Right lung (tissue), 5 donors: ENCODE results near the gene RYR2. TPM values are rescaled to one million over a fixed set of nuclear protein-coding genes. Genes with fewer than 3 reads are reported as not detected.
A peak's percentile ranks its signal among the peaks of the same experiment; 100 is the strongest.

Experiments used
- DNase-seq, 2 donors: peaks; one replicate each; pipeline ENCODE4 v3.0.0-alpha.2; 2013
- polyA plus RNA-seq, 5 donors: library from polyadenylated mRNA; unstranded; fragments of 120-200 nt; gene quantifications; one replicate each; pipeline versions ENCODE4 v1.2.1 to v1.2.3, GENCODE V29; 2013; ENCODE audit warnings: inconsistent platforms in 1 of 5, low replicate concordance in 1 of 5; ENCODE audit not compliant: insufficient read length in 5 of 5, insufficient read depth in 1 of 5

The RYR2 gene
- polyA plus RNA-seq, 5 donors = 4.2 to 9.7 (median 7.9) TPM

GRCh38 chr1:237031480-237031879, 10.5 kb upstream of the RYR2 start:
- DNase-seq = no peak

- DNase-seq = no peak
These were observed 10.0 kb upstream of the RYR2 start for GRCh38 chr1:237032029-237032428.

GRCh38 chr1:237033061-237033460, 8.9 kb upstream of the RYR2 start:
- no peak for DNase-seq

GRCh38 chr1:237033804-237034203, 8.2 kb upstream of the RYR2 start:
- no peak for DNase-seq

- DNase-seq = no peak
These were observed 6.2 kb upstream of the RYR2 start for GRCh38 chr1:237035759-237036158.

GRCh38 chr1:237038211-237038610, 3.8 kb upstream of the RYR2 start:
- DNase-seq = no peak

GRCh38 chr1:237040823-237041222, 1.2 kb upstream of the RYR2 start:
- no peak for DNase-seq

GRCh38 chr1:237041461-237041794, 556 bp upstream of the RYR2 start:
- DNase-seq = no peak

GRCh38 chr1:237042526-237042891, 525 bp downstream of the RYR2 start:
- no peak for DNase-seq

- peak in 1 of 2 donors; percentile 18 for DNase-seq
These were observed 1.1 kb downstream of the RYR2 start for GRCh38 chr1:237042892-237043576.

- no peak for DNase-seq
These were observed 2.1 kb downstream of the RYR2 start for GRCh38 chr1:237043846-237044636.

GRCh38 chr1:237045278-237046016, 3.5 kb downstream of the RYR2 start:
- no peak for DNase-seq

- no peak for DNase-seq
These were observed 6.8 kb downstream of the RYR2 start for GRCh38 chr1:237048803-237049202.

- no peak for DNase-seq
These were observed 8.2 kb downstream of the RYR2 start for GRCh38 chr1:237050185-237050584.

GRCh38 chr1:237050915-237051314, 8.9 kb downstream of the RYR2 start:
- DNase-seq = no peak

GRCh38 chr1:237054313-237054712, 12.3 kb downstream of the RYR2 start:
- no peak for DNase-seq

GRCh38 chr1:237058470-237058869, 16.5 kb downstream of the RYR2 start:
- no peak for DNase-seq

- peak in 1 of 2 donors; percentile 5 for DNase-seq
These were observed 17.3 kb downstream of the RYR2 start for GRCh38 chr1:237059244-237059643.

- DNase-seq = no peak
These were observed 21.0 kb downstream of the RYR2 start for GRCh38 chr1:237062976-237063375.

- DNase-seq = no peak
These were observed 23.9 kb downstream of the RYR2 start for GRCh38 chr1:237065903-237066302.

GRCh38 chr1:237070519-237070918, 28.5 kb downstream of the RYR2 start:
- no peak for DNase-seq

- no peak for DNase-seq
These were observed 29.8 kb downstream of the RYR2 start for GRCh38 chr1:237071641-237072420.
